Hindlimb muscle (tissue), 1 donor: ENCODE results near the gene PLPP6. TPM values are rescaled to one million over a fixed set of nuclear protein-coding genes. Genes with fewer than 3 reads are reported as not detected.

Experiments
- DNase-seq: peaks from one replicate; pipeline ENCODE4 v3.0.0-alpha.2; 2013
- polyA plus RNA-seq: library from polyadenylated mRNA; unstranded; fragments of 120-200 nt; gene quantifications from one replicate; pipeline ENCODE4 v1.2.1, GENCODE V29; 2013; ENCODE audit not compliant: insufficient read length

Gene PLPP6
- polyA plus RNA-seq, 1 donor, result 4.6 TPM

- DNase-seq, result no peak
Observed at GRCh38 chr9:4662989-4663792, 1.1 kb downstream of the PLPP6 start.

GRCh38 chr9:4663956-4664355 lies 1.9 kb downstream of the PLPP6 start:
- DNase-seq, result no peak

GRCh38 chr9:4665357-4665756 lies 3.3 kb downstream of the PLPP6 start:
- DNase-seq, result no peak

- peak; percentile 80 for DNase-seq
Observed at GRCh38 chr9:4666042-4666699, 4.1 kb downstream of the PLPP6 start, which contains the start of gene SPATA6L. Gene SPATA6L (minus strand): TSS chr9:4666480. CDS start chr9:4666250, 230 bp downstream.

GRCh38 chr9:4667681-4668080 lies 5.6 kb downstream of the PLPP6 start:
- DNase-seq, result no peak

- no peak for DNase-seq
Observed at GRCh38 chr9:4668604-4669003, 6.5 kb downstream of the PLPP6 start.

- no peak for DNase-seq
Observed at GRCh38 chr9:4669890-4670289, 7.8 kb downstream of the PLPP6 start.

GRCh38 chr9:4670591-4670990 lies 8.5 kb downstream of the PLPP6 start:
- DNase-seq, result no peak

- DNase-seq, result no peak
Observed at GRCh38 chr9:4671737-4672136, 9.6 kb downstream of the PLPP6 start.

GRCh38 chr9:4674783-4675182 lies 12.7 kb downstream of the PLPP6 start:
- no peak for DNase-seq

- no peak for DNase-seq
Observed at GRCh38 chr9:4677392-4677791, 15.3 kb downstream of the PLPP6 start.

- DNase-seq, result no peak
Observed at GRCh38 chr9:4678679-4679267, 16.7 kb downstream of the PLPP6 start.

- DNase-seq, result peak; percentile 97
Observed at GRCh38 chr9:4679268-4680172, 17.4 kb downstream of the PLPP6 start, which contains the start of gene CDC37L1. Gene CDC37L1 (plus strand): TSS chr9:4679569. CDS start chr9:4679768, 199 bp downstream.

GRCh38 chr9:4680173-4680525 lies 18.1 kb downstream of the PLPP6 start:
- no peak for DNase-seq

- no peak for DNase-seq
Observed at GRCh38 chr9:4680750-4681149, 18.7 kb downstream of the PLPP6 start.

- DNase-seq, result no peak
Observed at GRCh38 chr9:4684820-4685219, 22.7 kb downstream of the PLPP6 start.

GRCh38 chr9:4686112-4686511 lies 24.0 kb downstream of the PLPP6 start:
- DNase-seq, result no peak

GRCh38 chr9:4686584-4686983 lies 24.5 kb downstream of the PLPP6 start:
- no peak for DNase-seq

GRCh38 chr9:4689021-4689420 lies 26.9 kb downstream of the PLPP6 start:
- no peak for DNase-seq

GRCh38 chr9:4689687-4690104 lies 27.6 kb downstream of the PLPP6 start:
- no peak for DNase-seq

- DNase-seq, result no peak
Observed at GRCh38 chr9:4690144-4690543, 28.1 kb downstream of the PLPP6 start.

GRCh38 chr9:4691795-4692194 lies 29.7 kb downstream of the PLPP6 start:
- no peak for DNase-seq

GRCh38 chr9:4700091-4700490 lies 38.0 kb downstream of the PLPP6 start:
- no peak for DNase-seq
